Upper lobe of left lung (tissue), 4 donors: Measurements from ENCODE around the gene PARVA.

Source experiments
- EP300 ChIP-seq, 4 donors: sonication (generic); formaldehyde crosslinking; IDR thresholded peaks; one replicate each; pipeline ENCODE4 v1.5.1; 2017; ENCODE audit warnings: antibody characterized with exemption in 4 of 4, control low read depth in 2 of 4
- TF ChIP-seq, protein P1 (sequence below), 6 experiments: fragments of 450-650 bp in 4 of 6; fragments of 200-600 bp in 2 of 6; sonication (generic) in 2 of 6; IDR thresholded peaks; one replicate each; pipeline ENCODE4 v1.5.1; 2016 to 2019; ENCODE audit warnings: antibody characterized with exemption in 6 of 6

- no peak for TF ChIP-seq EP300 (IDR thresholded peaks at IDR 0.05)
- TF ChIP-seq, protein P1, sequence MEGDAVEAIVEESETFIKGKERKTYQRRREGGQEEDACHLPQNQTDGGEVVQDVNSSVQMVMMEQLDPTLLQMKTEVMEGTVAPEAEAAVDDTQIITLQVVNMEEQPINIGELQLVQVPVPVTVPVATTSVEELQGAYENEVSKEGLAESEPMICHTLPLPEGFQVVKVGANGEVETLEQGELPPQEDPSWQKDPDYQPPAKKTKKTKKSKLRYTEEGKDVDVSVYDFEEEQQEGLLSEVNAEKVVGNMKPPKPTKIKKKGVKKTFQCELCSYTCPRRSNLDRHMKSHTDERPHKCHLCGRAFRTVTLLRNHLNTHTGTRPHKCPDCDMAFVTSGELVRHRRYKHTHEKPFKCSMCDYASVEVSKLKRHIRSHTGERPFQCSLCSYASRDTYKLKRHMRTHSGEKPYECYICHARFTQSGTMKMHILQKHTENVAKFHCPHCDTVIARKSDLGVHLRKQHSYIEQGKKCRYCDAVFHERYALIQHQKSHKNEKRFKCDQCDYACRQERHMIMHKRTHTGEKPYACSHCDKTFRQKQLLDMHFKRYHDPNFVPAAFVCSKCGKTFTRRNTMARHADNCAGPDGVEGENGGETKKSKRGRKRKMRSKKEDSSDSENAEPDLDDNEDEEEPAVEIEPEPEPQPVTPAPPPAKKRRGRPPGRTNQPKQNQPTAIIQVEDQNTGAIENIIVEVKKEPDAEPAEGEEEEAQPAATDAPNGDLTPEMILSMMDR (IDR thresholded peaks at IDR 0.05): no peak
Measured at GRCh38 chr11:12535321-12535720, 157.9 kb downstream of the PARVA start.
